NOMO-1 treated with DMSO at 0.1 percent for 48 hours (cell line): ENCODE data around the gene TBCC.

Source experiments
- DNase-seq: peaks from one replicate; lab custom pipeline; 2025; ENCODE audit not compliant: unreplicated experiment; lab: John Stamatoyannopoulos, UW

Gene TBCC

DNA sequence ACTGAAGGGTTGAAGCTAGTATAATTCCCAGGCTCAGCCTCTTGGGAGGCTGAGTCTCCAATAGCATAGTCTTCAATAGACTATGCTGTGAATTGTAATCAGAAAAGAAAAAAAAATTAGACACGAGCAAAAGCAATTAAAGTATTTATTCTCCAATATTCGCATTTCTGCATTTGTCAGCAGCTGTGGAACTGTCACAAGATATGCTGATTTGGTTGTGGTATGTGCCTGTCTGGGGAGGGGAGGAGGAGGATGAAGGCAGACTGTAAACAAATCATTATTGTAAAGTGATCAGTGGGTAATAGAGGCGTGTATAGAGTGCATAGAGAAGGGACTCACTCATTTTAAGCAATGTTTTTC is 25.8 kb upstream of the TBCC start:
- DNase-seq = no peak

- no peak for DNase-seq
These were observed 23.9 kb upstream of the TBCC start for GRCh38 chr6:42769836-42770235.

DNA sequence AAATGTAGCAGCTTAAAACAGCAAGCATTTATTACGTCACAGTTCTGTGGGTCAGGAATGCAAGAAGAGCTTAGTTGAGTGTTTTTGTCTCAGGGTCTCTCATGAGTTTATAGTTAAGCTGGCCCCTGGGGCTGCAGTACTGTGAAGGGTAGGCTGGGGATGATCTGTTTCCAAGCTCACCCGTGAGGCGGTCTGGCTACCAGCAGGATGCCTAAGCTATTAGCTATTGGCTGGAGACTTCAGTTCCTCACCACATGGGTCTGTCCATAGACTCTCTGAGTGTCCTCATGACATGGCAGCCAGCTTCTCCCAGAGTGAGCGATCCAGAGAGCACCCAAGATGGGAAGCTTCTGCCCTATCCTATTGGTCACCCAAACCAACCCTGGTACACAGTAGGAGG is 23.1 kb upstream of the TBCC start:
- no peak for DNase-seq

- no peak for DNase-seq
These were observed 20.3 kb upstream of the TBCC start for GRCh38 chr6:42766163-42766670.

- DNase-seq = no peak
These were observed 19.2 kb upstream of the TBCC start for GRCh38 chr6:42764911-42765648.

DNA sequence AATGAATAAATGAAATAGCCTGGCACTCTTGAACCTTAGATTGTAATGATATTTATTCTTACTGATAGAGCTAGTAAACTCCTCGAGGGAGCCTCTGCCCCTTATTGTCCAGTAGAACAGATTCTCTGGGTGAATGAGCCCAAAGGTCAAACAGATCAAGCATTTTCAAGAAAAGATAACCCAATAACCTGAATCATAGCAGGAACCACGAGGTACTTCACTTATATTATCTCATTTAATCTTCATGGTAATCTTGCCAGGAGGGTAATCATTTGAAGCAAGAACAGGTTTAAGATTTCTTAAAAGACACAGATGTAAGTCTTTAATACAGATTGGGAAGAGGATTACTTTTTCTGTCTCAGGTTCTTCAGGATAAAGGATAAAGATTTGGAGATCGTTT is 17.0 kb upstream of the TBCC start:
- DNase-seq = no peak

DNA sequence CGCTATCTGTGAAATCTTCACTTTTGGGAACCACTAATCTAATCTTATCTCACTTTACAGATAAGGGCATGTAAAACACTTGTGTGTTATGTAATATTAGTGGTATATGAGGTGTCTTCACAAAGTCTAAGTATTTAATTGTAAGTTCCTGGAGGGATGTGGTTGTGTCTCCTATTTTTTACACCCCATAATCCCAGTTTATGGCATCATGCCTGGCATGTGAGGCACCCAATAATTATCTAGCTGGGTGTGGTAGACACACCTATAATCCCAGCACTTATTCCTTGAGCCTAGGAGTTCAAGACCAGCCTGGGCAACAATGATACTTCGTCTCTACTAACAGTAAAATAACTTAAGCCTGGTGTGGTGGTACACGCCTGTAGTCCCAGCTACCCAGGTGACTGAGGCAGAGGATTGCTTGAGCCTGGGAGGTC is 16.5 kb upstream of the TBCC start:
- no peak for DNase-seq

- DNase-seq = no peak
These were observed 15.6 kb upstream of the TBCC start for GRCh38 chr6:42761287-42762067.

- DNase-seq = no peak
These were observed 13.0 kb upstream of the TBCC start for GRCh38 chr6:42758756-42759430.

DNA sequence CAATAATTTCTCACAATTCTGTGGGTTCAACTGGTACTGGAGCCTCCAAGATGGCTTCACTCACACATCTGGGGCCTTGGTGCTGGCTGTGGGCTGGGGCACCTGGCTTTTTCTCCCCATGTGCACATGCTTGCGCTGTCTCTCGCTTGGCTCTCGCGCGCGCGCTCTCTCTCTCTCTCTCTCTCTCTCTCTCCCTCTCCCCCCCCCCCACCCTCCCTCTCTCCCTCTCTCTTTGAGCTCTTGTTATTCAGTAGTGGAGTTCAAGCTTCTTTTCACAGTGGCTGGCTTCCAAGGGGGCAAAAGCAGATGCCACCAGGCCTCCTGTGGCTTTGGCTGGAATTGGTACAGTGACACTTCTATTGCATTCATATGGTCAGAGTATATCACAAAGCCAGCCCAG is 10.8 kb upstream of the TBCC start:
- no peak for DNase-seq

DNA sequence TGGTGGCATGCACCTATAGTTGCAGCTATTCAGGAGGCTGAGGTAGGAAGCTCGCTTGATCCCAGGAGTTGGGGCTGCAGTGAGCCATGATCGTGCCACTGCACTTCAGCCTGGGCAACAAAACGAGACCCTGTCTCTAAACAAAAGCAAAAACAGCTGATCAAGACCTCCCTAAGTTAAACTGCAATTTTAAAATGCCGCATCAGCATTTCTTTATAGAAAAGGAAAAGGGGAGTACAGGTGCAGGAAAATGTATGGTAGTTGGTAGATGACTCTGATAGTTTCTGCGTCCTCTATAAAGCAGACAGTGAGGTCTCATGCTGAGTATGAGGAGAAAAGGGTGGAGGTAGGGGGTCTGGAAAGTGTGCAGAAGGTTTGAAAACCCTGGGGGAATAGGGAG is 8.9 kb upstream of the TBCC start:
- DNase-seq = no peak

DNA sequence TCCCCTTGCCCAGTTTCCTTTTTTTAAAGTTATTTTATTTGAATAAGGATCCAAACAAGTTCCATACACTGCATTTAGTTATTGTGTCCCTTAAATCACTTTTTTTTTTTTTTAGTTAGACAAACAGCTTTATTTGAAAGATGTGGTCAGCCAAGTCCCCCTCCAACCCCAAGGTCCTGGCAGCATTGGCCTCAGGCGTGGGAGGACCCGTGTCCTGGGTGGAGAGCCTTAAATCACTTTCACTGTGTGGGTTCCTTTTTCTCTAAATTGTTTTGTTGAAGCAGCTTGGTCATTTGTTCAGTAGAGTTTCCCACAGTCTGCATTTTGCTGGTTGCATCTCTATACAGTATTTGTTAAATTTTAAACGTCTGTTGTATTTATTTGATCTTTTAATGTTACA is 5.2 kb upstream of the TBCC start:
- no peak for DNase-seq

DNA sequence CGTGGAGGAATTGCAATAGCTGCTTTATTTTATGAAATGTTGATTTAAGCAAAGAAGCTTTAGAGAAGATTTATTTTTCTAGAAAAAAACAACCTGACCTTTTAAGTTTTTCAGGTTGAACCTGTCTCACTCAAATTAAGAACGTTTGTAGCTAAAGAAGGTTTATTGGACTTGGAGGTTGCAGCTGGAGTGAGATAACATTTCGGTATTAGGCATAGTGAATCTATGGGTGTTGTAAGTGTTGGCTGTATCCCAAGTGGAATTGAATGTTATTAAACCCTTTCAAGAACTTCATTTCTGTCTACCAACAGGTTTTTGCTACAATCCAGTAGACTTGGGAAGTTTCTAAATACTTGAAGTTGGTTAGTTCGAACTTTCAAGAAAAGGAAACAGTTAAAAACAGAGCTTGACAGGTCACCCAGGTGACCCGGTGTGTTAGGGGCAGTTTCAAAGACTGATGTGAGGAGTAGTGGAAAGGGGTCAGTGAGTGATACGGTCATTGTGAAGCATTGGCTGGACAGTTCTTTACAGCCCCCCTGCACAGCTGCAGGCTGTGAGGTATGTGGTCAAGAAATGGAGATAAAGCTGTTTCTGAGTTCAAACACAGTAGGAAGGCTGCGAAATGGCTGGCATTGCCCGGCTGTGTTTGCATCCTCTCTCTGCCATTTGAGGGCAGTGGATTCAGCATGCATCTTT is 2.4 kb upstream of the TBCC start:
- DNase-seq = no peak

- peak; percentile 82 for DNase-seq
These were observed 824 bp upstream of the TBCC start for GRCh38 chr6:42746463-42747391.

- peak; percentile 28 for DNase-seq
These were observed 742 bp downstream of the TBCC start for GRCh38 chr6:42745083-42745639.

- peak; percentile 17 for DNase-seq
These were observed 1.5 kb downstream of the TBCC start for GRCh38 chr6:42744351-42744893.

DNA sequence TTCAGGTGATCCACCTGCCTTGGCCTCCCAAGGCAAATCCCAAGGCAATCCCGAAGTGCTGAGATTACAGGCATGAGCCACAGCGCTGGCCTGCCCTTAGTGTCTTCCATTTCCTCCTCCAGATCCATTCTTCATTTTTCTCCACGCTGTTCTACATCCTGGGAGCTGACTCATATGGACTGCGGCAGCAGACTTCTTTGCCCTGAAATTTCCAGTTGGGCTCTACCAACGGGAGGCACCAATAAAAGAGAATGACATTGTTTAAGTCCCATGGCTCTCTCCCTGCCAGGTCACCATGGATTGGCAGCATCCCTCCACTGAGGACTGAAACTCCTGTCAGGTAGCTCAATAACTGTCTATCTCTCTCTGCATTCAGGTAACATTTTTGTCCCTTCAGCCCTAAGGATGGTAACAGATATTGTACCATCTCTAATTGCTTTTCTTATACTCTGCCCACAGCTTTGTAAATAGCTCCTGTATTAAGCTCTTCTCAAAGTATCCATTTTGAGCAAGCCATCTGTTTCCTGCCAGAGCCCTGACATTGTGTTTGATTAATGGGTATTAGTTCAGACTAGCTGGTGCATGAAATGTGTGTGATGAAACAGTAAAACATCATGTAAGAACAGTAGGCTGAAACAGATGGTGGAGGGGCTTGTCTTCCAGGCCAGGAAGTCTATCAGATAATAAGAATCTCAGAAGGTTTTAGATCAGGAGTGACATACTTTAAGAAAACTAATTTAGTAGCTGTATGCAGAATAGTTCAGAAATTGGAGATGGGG is 3.6 kb downstream of the TBCC start:
- DNase-seq = peak; percentile 78

DNA sequence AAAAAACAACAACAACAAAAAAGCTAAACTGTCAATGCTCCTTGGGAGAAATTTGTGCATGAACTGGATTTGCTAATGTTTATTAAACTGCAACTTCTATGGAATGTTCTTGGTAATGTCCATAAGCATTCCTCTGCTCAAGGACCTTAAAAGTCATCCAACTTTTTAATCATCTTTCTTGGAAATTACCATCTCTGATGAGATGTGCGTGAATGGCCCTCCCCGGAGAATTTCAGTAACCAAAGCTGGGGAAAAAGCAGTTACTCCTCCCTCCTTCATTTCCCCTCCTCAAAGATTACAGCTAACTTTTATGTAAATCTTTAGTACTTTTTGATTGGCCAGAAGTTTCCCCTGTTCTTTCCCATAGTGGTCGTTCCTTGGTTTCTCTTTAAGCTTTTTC is 5.2 kb downstream of the TBCC start:
- DNase-seq = no peak

DNA sequence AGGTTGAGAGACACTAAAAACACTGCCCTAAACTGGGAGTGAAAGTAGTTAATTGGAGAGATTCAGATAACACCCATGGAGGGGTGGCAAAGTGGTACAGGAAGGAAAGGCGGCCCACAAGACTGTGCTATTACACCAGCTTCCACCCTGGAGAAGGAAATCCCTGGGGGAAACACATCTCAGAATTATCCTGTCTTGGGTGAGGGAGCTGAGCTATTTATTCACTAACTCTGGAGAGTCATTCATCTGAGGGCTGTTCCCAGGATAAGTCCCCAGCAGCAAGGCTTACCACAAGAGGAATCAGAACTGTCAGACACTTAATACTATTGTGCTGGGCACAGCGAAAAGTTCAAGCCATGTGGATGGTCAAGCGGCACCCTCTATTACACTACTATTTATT is 9.9 kb downstream of the TBCC start:
- no peak for DNase-seq
